Activated T-cell treated with anti-CD3 and anti-CD28 coated beads, Interleukin-2, amount 50 U/mL, for 4 hours (primary cell): ENCODE results near the gene TTC9C. TPM values are rescaled to one million over a fixed set of nuclear protein-coding genes. Genes with fewer than 3 reads are reported as not detected.
"Not testable (repeated sequence)": the region's sequence is repeated elsewhere in the genome, so short reads cannot be mapped to it uniquely, and the experiment has no call there.

Experiments used
- ATAC-seq, 2 donors: fragments of 200-7000 bp; cut with Tn5 transposase; one replicate each; pipeline ENCODE4 v1.10.0; 2021
- DNase-seq: peaks from one replicate; pipeline ENCODE4 v3.0.0-alpha.2; 2020
- H3K27me3 Mint-ChIP-seq: one replicate; pipeline ENCODE4 v1.8.0; 2021; ENCODE audit warnings: low read depth, mixed read lengths
- H3K36me3 Mint-ChIP-seq: one replicate; pipeline ENCODE4 v1.8.0; 2022; ENCODE audit warnings: mixed read lengths; ENCODE audit not compliant: insufficient read depth
- H3K4me1 Mint-ChIP-seq: one replicate; pipeline ENCODE4 v1.8.0; 2021; ENCODE audit warnings: low read depth, mixed read lengths
- H3K4me3 Mint-ChIP-seq: one replicate; pipeline ENCODE4 v1.8.0; 2021; ENCODE audit warnings: mild to moderate bottlenecking, moderate library complexity, mixed read lengths
- H3K9me3 Mint-ChIP-seq: one replicate; pipeline ENCODE4 v1.8.0; 2021; ENCODE audit warnings: mixed read lengths
- total RNA-seq, 3 donors: library from RNA; stranded (reverse); gene quantifications; one replicate each; pipeline ENCODE4 v1.2.1, GENCODE V29; 2021

Gene TTC9C
- total RNA-seq, 3 donors from 2014 or later: 20.2 to 22.9 (median 20.9) TPM

DNA sequence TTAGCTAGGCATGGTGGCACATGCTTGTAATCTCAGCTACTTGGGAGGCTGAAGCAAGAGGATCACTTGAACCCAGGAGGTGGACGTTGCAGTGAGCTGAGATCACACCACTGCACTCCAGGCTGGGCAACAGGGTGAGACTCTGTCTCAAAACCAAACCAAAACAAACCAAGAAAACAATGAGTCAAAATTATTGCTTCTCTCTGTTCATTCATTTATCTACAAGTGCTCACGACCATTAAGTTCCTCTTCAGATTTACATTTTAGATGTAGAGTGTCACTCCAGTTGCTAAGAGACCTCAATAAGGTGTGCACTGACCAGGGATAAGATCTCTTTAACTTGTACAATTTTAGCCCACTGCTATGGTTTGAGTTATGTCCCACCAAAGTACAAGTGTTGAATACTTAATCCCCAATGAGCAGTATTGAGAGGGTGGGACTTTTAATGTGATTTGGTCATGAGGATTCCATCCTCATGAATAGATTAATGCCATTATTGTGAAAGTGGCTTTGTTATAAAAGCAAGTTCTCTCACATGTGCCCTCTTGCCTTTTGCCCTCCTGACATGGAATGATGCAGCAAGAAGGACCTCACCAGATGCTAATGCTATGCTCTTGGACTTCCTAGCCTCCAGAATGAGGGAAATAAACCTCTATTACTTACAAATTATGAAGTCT lies 8.8 kb upstream of the TTC9C start:
- Mint-ChIP-seq H3K4me1 (peaks cover 40% of the 10 kb centered on the region), H3K36me3 (peaks cover 71% of the 10 kb centered on the region), H3K9me3 (no peaks in the 10 kb centered on the region), H3K27me3 (no peaks in the 10 kb centered on the region), H3K4me3 (no peak overlapping the region)
- ATAC-seq (peak in 1 of 2 donors; percentile 18), DNase-seq (no peak)

DNA sequence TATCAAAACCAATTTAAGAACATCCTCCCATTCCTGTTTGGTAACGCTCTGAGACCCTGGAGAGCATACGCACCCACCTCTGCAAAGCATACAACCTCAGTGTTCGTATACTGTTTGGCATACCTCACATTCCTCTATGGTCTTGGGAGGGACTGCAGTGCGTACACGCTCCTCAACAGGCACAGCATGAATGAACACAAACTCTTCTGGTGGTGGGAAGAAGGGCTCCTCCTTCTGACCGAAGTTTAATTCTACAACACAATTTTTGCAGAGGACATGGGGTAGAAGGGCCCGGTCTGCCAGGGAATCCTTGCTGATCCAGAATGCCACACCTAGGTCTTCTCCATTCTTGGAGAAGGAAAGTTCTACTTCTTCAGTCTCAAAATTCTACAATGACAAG lies 6.3 kb upstream of the TTC9C start:
- H3K4me3 Mint-ChIP-seq: no peak overlapping the region
- no peaks in the 10 kb centered on the region for H3K9me3 Mint-ChIP-seq
- no peaks in the 10 kb centered on the region for H3K27me3 Mint-ChIP-seq
- peaks cover 45% of the 10 kb centered on the region for H3K4me1 Mint-ChIP-seq
- DNase-seq (no peak), ATAC-seq (no peak)
- H3K36me3 Mint-ChIP-seq: peaks cover 66% of the 10 kb centered on the region

DNA sequence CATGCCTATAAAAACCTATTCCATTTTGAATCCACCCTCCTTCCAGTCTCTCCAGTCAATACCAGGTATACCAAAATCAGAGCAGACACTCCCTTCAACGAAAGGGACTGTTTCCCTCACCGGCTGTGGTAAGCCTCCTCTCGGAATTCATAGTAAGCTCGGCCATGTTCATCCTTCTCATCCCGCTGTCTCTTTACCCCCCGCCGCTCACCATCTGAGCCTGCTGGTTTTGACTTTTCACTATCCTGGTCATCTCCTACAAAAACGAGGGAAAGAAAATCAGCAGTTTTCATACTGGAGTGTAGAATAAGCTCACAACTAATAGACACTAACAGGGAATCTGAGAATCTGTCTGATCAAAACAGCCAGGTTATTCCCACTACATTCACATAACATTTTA lies 4.1 kb upstream of the TTC9C start:
- no peak for ATAC-seq
- H3K4me1 Mint-ChIP-seq: peaks cover 41% of the 10 kb centered on the region

DNA sequence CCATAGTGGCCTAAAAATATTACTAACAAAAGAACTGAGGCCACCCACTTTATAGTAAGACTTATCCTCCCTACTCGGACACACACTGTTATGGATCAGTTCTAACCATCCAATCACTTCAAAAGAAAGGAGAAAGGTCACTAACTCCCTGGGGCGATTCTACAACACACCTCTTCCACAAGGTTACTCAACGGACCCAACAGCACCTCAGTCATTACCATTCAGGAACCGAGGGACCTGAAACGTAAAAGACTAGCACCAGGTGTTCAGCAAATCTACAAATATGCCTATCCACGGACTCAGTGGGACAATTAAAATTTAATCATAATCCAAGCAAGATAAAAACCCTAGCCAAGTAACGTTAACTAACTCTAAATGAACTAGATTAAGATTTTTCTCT lies 2.6 kb upstream of the TTC9C start:
- H3K4me3 Mint-ChIP-seq: peak overlapping the region; percentile 99
- no peak for DNase-seq
- ATAC-seq: no peak
- peaks cover 48% of the 10 kb centered on the region for H3K36me3 Mint-ChIP-seq
- no peaks in the 10 kb centered on the region for H3K9me3 Mint-ChIP-seq
- no peaks in the 10 kb centered on the region for H3K27me3 Mint-ChIP-seq
- peaks cover 45% of the 10 kb centered on the region for H3K4me1 Mint-ChIP-seq

More for the DNA sequence above, 4.1 kb upstream of the TTC9C start:
- Mint-ChIP-seq H3K36me3 (peaks cover 56% of the 10 kb centered on the region), H3K9me3 (no peaks in the 10 kb centered on the region), H3K27me3 (no peaks in the 10 kb centered on the region), H3K4me3 (peak overlapping the region; percentile 99)
- no peak for DNase-seq

DNA sequence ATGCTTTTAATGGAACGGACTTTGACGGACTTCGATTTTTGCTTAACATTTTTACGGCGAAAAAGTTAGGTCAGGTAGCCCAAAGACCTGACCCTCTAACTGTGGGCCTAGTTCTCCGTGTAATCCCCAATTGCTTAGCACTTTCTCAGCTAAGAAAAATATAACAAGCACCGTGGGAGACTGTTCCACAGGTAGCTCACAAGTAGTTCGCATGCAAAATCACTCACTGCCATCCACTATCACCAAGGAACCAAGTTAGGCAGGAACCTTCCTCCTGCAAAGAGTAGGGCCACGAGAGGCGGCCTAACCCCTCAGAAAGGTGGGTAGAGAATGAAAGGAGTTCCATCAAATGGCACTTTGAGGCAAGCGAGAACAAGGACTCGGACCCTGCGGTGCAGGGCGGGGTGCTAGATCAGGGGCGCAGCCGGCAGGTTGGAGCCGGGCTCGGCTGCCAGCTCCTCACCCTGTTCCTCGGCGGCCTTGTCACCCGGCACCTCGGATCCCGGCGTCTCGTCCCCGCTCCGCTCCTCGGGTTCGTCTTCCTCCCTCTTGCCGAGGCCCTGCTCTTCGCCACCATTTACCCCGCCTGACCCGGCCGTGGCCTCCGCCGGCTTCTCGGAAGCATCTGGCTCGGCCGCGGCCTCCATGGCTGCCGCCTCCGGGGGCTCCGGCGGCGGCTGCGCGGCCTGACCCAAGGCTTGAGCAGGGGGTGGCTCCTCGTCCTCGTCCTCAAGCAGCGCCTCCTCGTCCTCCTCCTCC lies 2.0 kb upstream of the TTC9C start:
- Mint-ChIP-seq H3K4me1 (peaks cover 48% of the 10 kb centered on the region), H3K27me3 (no peaks in the 10 kb centered on the region), H3K36me3 (peaks cover 43% of the 10 kb centered on the region), H3K9me3 (no peaks in the 10 kb centered on the region), H3K4me3 (peak overlapping the region; percentile 99)
- ATAC-seq (no peak), DNase-seq (peak; percentile 19)

DNA sequence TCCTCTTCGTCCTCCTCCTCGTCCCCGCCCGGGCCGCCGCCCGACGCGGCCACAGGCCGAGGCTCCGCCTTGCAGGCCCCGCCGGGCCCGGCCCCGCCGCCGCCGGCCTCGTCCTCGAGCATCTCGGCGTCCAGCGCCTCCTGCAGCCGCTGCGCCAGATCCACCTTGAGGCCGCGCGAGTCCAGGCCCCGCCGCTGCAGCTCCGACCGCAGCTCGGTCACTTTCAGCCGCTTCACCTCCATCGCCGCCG lies 1.4 kb upstream of the TTC9C start:
- peak overlapping the region; percentile 99 for H3K4me3 Mint-ChIP-seq
- DNase-seq (no peak), ATAC-seq (peak; percentile 12 to 13)
- H3K4me1 Mint-ChIP-seq: peaks cover 46% of the 10 kb centered on the region
- H3K36me3 Mint-ChIP-seq: peaks cover 40% of the 10 kb centered on the region
- no peaks in the 10 kb centered on the region for H3K9me3 Mint-ChIP-seq
- no peaks in the 10 kb centered on the region for H3K27me3 Mint-ChIP-seq

DNA sequence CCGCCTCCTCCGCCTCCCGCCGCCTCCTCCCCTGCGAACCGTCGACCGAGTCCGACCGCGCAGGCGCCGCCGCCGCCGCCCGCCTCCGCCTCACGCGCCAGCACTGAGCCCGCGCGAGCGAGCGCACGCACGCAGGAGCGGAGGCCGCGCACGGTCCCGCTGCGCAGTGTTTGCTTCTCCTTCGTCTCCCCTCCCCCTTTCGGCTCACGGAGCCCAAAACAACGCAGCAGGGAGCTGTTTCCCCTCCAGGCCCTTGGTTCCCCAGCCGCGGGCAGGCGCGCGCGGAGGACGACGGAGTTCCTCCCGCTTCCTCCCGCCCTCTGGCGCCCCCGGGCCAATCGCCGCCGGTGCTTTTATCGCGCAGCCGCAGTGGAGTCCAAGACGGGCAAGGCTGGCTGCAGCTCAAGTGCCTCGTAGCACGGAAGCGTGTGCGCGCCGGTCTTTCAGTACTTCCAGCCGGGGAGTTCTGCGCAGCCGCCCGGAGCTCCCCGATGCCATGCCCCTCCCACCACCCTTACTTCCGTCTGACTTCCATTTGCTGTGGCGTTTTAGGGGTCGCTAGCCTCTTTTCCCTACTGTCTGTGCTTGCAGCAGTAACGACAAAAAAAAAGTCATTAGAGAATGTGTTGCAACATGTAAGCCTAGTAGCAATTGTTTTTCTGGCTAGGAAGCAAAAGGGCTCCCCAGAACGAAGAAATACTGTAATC lies 968 bp upstream of the TTC9C start, which contains the start of gene HNRNPUL2:
TSS of gene HNRNPUL2 (minus strand) at position 293 of the 707 bp plus-strand sequence. CDS start 301 bp downstream, outside the sequence.
- Mint-ChIP-seq H3K4me3 (peak within 1 kb of the TSS; percentile 99), H3K9me3 (no peaks in the 10 kb centered on the region), H3K36me3 (peaks cover 35% of the 10 kb centered on the region), H3K27me3 (no peaks in the 10 kb centered on the region), H3K4me1 (peaks cover 41% of the 10 kb centered on the region)
- peak; percentile 97 for DNase-seq
- peak; percentile 82 to 83 for ATAC-seq

DNA sequence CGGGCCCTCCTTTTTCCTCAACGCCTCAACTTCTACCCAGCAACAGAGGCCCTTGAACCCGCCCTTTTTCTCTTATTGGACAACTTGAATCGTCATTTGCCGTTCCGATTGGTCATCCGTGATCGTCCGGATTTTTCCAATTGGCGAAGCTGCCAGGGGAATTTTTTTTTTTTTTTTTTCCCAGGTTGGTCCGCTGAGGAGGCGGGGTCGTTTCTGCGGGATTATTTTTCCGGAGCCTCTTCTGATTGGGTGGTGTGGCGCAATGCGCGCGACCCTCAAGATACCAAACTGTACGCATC lies 465 bp upstream of the TTC9C start:
- ATAC-seq: peak; percentile 55 to 57
- peaks cover 37% of the 10 kb centered on the region for H3K4me1 Mint-ChIP-seq
- H3K36me3 Mint-ChIP-seq: peaks cover 31% of the 10 kb centered on the region
- DNase-seq: peak; percentile 73
- no peaks in the 10 kb centered on the region for H3K9me3 Mint-ChIP-seq
- H3K27me3 Mint-ChIP-seq: no peaks in the 10 kb centered on the region
- peak overlapping the region; percentile 99 for H3K4me3 Mint-ChIP-seq

DNA sequence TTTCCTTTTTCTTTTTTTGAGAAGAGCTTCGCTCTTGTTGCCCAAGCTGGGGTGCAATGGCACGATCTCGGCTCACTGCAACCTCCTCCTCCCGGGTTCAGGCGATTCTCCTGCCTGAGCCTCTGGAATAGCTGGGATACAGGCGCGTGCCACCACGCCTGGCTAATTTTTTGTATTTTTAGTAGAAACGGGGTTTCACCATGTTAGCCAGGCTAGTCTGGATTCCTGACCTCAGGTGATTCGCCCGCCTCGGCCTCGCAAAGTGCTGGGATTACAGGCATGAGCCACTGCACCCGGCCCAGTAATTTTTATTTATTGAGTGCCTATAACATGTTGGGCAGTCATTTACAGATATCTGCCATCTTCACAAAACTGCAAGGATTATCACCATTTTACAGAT lies 1.8 kb downstream of the TTC9C start:
- H3K36me3 Mint-ChIP-seq: peaks cover 18% of the 10 kb centered on the region
- not testable (repeated sequence) for H3K9me3 Mint-ChIP-seq, H3K27me3 Mint-ChIP-seq, DNase-seq, ATAC-seq
- peak overlapping the region; percentile 99 for H3K4me3 Mint-ChIP-seq
- peaks cover 26% of the 10 kb centered on the region for H3K4me1 Mint-ChIP-seq

DNA sequence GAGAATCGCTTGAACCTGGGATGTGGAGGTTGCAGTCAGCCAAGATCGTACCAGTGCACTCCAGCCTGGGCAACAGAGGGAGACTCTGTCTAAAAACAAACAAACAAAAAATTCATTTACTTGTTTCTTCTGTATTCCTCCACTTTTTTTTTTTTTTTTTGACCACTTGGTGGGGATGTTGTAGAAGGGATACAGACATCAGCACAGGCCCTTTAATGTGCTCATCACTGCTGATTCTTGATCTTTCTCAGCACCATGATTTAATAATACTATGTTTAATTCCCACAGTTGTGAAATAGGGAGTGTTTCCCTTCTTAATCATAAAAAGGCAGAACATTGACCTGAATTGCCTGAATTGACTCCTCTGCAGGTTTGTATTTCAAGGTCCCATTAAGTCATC lies 4.5 kb downstream of the TTC9C start:
- Mint-ChIP-seq H3K36me3 (peaks cover 14% of the 10 kb centered on the region), H3K27me3 (no peaks in the 10 kb centered on the region), H3K4me3 (no peak overlapping the region), H3K4me1 (peaks cover 21% of the 10 kb centered on the region), H3K9me3 (no peaks in the 10 kb centered on the region)
- no peak for ATAC-seq
- no peak for DNase-seq

DNA sequence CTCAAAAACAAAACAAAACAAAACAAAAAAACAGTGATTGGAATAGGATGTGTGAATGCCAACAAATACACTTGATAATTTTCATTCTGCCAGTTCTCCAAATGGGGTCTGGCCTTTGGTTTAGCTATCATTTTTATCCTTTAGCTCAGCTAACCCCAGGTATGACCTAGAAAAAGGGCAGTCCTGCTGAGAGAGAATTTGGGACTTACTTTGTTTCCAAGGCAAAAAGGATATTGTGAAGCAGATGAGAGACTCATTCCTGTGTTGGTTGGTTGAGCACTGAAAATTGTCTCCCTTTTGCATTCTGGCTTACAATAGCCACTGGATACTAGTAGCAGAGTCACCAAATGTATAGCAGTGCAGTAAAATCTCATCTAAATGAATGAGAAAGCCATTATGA lies 8.9 kb downstream of the TTC9C start:
- H3K4me1 Mint-ChIP-seq: peaks cover 6% of the 10 kb centered on the region
- H3K4me3 Mint-ChIP-seq: no peak overlapping the region
- H3K27me3 Mint-ChIP-seq: no peaks in the 10 kb centered on the region
- ATAC-seq (no peak), DNase-seq (no peak)
- H3K9me3 Mint-ChIP-seq: no peaks in the 10 kb centered on the region
- peaks cover 16% of the 10 kb centered on the region for H3K36me3 Mint-ChIP-seq

DNA sequence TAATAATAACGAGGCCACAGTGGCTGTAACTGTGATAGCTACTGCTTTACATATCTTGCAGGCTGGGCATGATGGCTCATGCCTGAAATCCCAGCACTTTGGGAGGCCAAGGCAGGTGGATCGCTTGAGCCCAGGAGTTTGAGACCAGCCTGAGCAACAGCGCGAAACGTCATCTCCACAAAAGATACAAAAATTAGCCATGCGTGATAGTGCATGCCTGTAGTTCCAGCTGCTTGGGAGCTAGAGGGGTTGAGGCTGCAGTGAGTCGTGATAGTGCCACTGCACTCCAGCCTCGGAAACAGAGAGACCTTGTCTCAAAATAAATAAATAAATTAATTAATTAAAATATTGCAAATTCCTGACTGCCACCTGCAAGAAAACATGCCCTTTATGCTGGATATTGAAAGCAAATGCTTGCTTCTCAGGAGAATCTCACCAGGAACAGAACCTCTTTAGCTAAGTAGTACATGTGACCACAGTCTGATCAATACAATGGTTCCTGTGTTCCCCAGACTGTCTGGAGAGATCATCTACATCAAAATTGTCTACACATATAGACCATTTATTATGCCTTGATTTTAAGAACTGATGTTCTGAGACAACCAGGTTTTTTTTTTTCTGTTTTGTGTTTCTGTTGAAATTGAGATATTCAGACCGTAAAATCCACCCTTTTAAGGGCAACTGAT lies 19.3 kb downstream of the TTC9C start:
- Mint-ChIP-seq H3K36me3 (peaks cover 8% of the 10 kb centered on the region), H3K4me1 (peaks cover 12% of the 10 kb centered on the region), H3K9me3 (no peaks in the 10 kb centered on the region), H3K4me3 (no peak overlapping the region), H3K27me3 (no peaks in the 10 kb centered on the region)
- DNase-seq (no peak), ATAC-seq (no peak)

DNA sequence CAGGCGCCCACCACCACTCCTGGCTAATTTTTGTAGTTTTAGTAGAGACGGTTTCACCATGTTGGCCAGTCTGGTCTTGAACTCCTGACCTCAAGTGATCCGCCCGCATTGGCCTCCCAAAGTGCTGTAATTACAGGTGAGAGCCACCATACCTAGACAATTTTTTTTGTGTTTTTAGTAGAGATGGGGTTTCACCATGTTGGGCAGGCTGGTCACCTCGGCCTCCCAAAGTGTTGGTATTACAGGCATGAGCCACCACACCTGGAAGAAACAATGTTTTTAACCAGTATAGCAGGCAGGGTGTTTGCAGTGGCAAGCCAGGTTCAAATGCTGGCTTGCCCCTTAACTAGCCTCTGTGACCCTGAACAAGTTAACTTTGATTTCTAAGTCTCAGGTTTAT lies 21.6 kb downstream of the TTC9C start:
- H3K4me1 Mint-ChIP-seq: peaks cover 24% of the 10 kb centered on the region
- H3K4me3 Mint-ChIP-seq, H3K36me3 Mint-ChIP-seq, ATAC-seq, H3K27me3 Mint-ChIP-seq, H3K9me3 Mint-ChIP-seq, DNase-seq: not testable (repeated sequence)

DNA sequence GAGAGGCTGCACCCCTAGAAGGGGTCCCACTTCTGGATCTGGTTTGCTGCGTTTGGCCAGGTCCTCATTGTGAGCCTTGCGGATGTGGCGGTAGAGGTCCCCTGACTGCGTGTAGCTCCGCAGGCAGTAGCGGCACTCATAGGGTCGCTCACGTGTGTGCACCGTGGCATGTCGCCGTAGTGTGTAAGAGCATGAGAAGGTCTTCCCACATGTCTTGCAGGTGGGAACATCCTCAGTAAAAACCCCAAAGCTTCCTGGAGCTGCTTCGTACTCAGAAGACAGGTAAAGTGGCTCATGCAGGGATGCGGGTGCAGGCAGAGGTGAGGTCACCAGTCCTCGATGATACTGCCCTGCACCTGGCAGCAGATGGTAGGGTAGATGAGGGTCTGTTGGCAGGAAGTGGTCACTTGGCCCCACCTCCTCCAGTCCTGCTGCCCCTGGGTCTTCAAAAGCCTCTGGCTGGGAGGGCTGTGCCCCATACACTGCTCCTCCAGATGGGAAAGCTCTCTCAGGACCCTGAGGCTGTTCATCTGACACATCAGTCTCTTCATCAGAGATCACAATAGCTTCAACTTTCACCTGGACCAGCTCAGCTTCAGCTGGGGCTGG lies 24.0 kb downstream of the TTC9C start:
- DNase-seq: no peak
- Mint-ChIP-seq H3K27me3 (no peaks in the 10 kb centered on the region), H3K36me3 (peaks cover 8% of the 10 kb centered on the region), H3K4me1 (peaks cover 24% of the 10 kb centered on the region), H3K4me3 (no peak overlapping the region), H3K9me3 (no peaks in the 10 kb centered on the region)
- ATAC-seq: no peak
